GM20431 (cell line): ENCODE results near the gene DLX2.

Experiments used
- in situ Hi-C: fragments of 300-500 bp; cut with MseI, MboI; formaldehyde crosslinking; loops from one replicate; pipeline ENCODE4 v1.15.0; 2020; ENCODE audit warnings: low sequenced_read_pairs; ENCODE audit not compliant: unreplicated experiment

The DLX2 gene

GRCh38 chr2:172086241-172087206 lies 16.2 kb downstream of the DLX2 start:
- in situ Hi-C loops: no loop called here

- in situ Hi-C loops: no loop called here
These were observed 17.1 kb downstream of the DLX2 start, which contains the start of gene DLX1 for GRCh38 chr2:172085460-172086159. DLX1 (plus strand) TSS chr2:172085507; CDS start chr2:172085678, 171 bp downstream.

GRCh38 chr2:172084645-172085459 lies 17.8 kb downstream of the DLX2 start:
- in situ Hi-C loops: no loop called here

- in situ Hi-C loops: no loop called here
These were observed 18.4 kb downstream of the DLX2 start for GRCh38 chr2:172084395-172084644.

GRCh38 chr2:172083628-172084394 lies 18.9 kb downstream of the DLX2 start:
- in situ Hi-C loops: no loop called here

- in situ Hi-C loops: no loop called here
These were observed 19.6 kb downstream of the DLX2 start for GRCh38 chr2:172082944-172083627.

GRCh38 chr2:172082105-172082943 lies 20.4 kb downstream of the DLX2 start:
- in situ Hi-C loops: no loop called here

- in situ Hi-C loops: no loop called here
These were observed 21.3 kb downstream of the DLX2 start for GRCh38 chr2:172081221-172082022.

- in situ Hi-C loops: no loop called here
These were observed 22.0 kb downstream of the DLX2 start for GRCh38 chr2:172080641-172081220.

GRCh38 chr2:172079838-172080640 lies 22.7 kb downstream of the DLX2 start:
- in situ Hi-C loops: no loop called here

- in situ Hi-C loops: no loop called here
These were observed 23.3 kb downstream of the DLX2 start for GRCh38 chr2:172079416-172079815.

GRCh38 chr2:172074254-172074653 lies 28.4 kb downstream of the DLX2 start:
- in situ Hi-C loops: no loop called here

- in situ Hi-C loops: no loop called here
These were observed 29.2 kb downstream of the DLX2 start for GRCh38 chr2:172073518-172073917.

- in situ Hi-C loops: no loop called here
These were observed 30.0 kb downstream of the DLX2 start for GRCh38 chr2:172072706-172073105.

GRCh38 chr2:172072303-172072702 lies 30.4 kb downstream of the DLX2 start:
- in situ Hi-C loops: no loop called here

GRCh38 chr2:172070936-172071335 lies 31.8 kb downstream of the DLX2 start:
- in situ Hi-C loops: no loop called here
